ENCODE measurements around the gene TFF1.

The TFF1 gene

DNA sequence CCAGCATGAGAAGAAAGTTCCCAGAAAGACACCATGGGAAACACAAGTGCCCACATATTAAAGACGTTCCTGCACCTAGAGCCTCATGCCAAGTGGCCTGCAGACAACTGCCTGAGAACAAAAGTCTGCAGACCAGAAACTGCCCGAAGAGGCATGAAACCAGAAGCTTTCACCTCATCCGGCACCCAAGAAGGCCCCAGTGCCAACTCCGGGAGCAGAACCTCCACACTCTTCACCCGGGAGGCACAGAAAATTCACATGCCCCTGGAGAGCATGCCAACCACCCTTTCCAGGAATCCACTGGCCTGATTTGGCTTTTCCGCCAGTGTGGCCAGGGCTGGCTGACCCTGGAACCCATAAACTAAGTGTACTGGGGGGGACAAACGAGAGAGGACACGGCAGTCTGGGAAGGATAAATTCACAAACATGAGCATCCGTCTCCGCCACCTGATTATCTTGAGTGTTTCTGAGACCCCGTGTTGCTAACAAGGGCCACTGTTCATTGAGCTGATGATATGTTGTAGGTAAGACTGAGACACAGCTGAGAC, 22.3 kb downstream of the TFF1 start (continued):
- TF ChIP-seq ZNF26 (tag by site-specific recombination; IDR thresholded peaks at IDR 0.05) (no peak), ZBTB48 (tag by site-specific recombination; IDR thresholded peaks at IDR 0.05) (no peak), ZSCAN16 (tag by site-specific recombination; IDR thresholded peaks at IDR 0.05) (no peak), ZNF837 (tag by site-specific recombination; IDR thresholded peaks at IDR 0.05) (no peak)

DNA sequence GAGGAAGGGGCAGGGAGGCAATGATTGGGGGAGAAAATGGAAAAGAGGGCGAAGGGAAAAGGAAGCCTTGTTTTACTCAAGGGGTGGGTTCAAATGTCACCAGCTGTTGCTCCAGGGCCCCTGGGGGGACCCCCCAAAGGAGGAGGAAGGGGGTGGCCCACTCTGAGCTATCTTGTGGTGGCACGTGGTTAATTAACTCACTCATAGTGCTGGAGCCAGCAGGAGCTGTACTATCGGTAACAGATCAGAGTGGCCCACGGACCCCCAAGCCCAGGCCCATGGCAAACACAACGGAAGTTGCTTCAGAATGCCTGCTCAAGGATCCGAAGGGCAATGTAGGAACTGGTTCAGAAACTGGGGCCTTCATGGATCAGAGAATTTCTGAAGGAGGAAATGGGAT, 22.8 kb downstream of the TFF1 start:
- POLR2A ChIA-PET, result no interaction called here

More for the DNA sequence above, 22.8 kb downstream of the TFF1 start:
- Histone ChIP-seq H3K4me3 (ENCODE audit: low read depth, low read length) (no peak overlapping the region), H3K36me3 (ENCODE audit: control insufficient read depth in 2 of 2, insufficient read depth in 1 of 2, low read length in 2 of 2) (no peaks in the 10 kb centered on the region), H3K4me1 (ENCODE audit: control insufficient read depth, insufficient read depth, low read length) (no peaks in the 10 kb centered on the region), H3K9me3 (ENCODE audit: control insufficient read depth, insufficient read depth, low read depth, low read length) (no peaks in the 10 kb centered on the region), H3K27ac (ENCODE audit: extremely low read depth, low read depth, low read length) (no peak overlapping the region)
- no peak for TF ChIP-seq ZNF146 (tag by site-specific recombination; IDR thresholded peaks at IDR 0.05)
- no peak for TF ChIP-seq FEZF1 (tag by site-specific recombination; IDR thresholded peaks at IDR 0.05)
- TF ChIP-seq, protein P1, sequence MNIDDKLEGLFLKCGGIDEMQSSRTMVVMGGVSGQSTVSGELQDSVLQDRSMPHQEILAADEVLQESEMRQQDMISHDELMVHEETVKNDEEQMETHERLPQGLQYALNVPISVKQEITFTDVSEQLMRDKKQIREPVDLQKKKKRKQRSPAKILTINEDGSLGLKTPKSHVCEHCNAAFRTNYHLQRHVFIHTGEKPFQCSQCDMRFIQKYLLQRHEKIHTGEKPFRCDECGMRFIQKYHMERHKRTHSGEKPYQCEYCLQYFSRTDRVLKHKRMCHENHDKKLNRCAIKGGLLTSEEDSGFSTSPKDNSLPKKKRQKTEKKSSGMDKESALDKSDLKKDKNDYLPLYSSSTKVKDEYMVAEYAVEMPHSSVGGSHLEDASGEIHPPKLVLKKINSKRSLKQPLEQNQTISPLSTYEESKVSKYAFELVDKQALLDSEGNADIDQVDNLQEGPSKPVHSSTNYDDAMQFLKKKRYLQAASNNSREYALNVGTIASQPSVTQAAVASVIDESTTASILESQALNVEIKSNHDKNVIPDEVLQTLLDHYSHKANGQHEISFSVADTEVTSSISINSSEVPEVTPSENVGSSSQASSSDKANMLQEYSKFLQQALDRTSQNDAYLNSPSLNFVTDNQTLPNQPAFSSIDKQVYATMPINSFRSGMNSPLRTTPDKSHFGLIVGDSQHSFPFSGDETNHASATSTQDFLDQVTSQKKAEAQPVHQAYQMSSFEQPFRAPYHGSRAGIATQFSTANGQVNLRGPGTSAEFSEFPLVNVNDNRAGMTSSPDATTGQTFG (tag by site-specific recombination; IDR thresholded peaks at IDR 0.05; ENCODE audit: borderline replicate concordance), result no peak
- no peak for TF ChIP-seq ZNF514 (tag by site-specific recombination; IDR thresholded peaks at IDR 0.05)
- no peak for TF ChIP-seq ZNF776 (tag by site-specific recombination; IDR thresholded peaks at IDR 0.05; ENCODE audit: borderline replicate concordance)
- no peak for TF ChIP-seq ZFP41 (tag by site-specific recombination; IDR thresholded peaks at IDR 0.05; ENCODE audit: borderline replicate concordance)
- TF ChIP-seq ZBTB20 (tag by site-specific recombination; IDR thresholded peaks at IDR 0.05), result no peak
- TF ChIP-seq, protein P2, sequence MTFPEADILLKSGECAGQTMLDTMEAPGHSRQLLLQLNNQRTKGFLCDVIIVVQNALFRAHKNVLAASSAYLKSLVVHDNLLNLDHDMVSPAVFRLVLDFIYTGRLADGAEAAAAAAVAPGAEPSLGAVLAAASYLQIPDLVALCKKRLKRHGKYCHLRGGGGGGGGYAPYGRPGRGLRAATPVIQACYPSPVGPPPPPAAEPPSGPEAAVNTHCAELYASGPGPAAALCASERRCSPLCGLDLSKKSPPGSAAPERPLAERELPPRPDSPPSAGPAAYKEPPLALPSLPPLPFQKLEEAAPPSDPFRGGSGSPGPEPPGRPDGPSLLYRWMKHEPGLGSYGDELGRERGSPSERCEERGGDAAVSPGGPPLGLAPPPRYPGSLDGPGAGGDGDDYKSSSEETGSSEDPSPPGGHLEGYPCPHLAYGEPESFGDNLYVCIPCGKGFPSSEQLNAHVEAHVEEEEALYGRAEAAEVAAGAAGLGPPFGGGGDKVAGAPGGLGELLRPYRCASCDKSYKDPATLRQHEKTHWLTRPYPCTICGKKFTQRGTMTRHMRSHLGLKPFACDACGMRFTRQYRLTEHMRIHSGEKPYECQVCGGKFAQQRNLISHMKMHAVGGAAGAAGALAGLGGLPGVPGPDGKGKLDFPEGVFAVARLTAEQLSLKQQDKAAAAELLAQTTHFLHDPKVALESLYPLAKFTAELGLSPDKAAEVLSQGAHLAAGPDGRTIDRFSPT (tag by site-specific recombination; IDR thresholded peaks at IDR 0.05), result no peak
- no peak for TF ChIP-seq ZNF600 (tag by site-specific recombination; IDR thresholded peaks at IDR 0.05)
- no peak for TF ChIP-seq ZNF629 (tag by site-specific recombination; IDR thresholded peaks at IDR 0.05)
- TF ChIP-seq, protein P3, sequence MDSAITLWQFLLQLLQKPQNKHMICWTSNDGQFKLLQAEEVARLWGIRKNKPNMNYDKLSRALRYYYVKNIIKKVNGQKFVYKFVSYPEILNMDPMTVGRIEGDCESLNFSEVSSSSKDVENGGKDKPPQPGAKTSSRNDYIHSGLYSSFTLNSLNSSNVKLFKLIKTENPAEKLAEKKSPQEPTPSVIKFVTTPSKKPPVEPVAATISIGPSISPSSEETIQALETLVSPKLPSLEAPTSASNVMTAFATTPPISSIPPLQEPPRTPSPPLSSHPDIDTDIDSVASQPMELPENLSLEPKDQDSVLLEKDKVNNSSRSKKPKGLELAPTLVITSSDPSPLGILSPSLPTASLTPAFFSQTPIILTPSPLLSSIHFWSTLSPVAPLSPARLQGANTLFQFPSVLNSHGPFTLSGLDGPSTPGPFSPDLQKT (IDR thresholded peaks at IDR 0.05; ENCODE audit: borderline replicate concordance, low read depth, low read length), result no peak
- TF ChIP-seq EGR2 (tag by site-specific recombination; IDR thresholded peaks at IDR 0.05; ENCODE audit: low read depth), result no peak
- no peak for TF ChIP-seq ZNF677 (tag by site-specific recombination; IDR thresholded peaks at IDR 0.05)
- TF ChIP-seq TRIM28 (IDR thresholded peaks at IDR 0.05; ENCODE audit: borderline replicate concordance, low read length), result no peak
- no peak for TF ChIP-seq BCL11A (tag by site-specific recombination; IDR thresholded peaks at IDR 0.05; ENCODE audit: low read depth)
- TF ChIP-seq ZNF561 (tag by site-specific recombination; IDR thresholded peaks at IDR 0.05; ENCODE audit: borderline replicate concordance), result no peak
- no peak for TF ChIP-seq ZNF175 (tag by site-specific recombination; IDR thresholded peaks at IDR 0.05)
- no peak for TF ChIP-seq ZNF221 (tag by site-specific recombination; IDR thresholded peaks at IDR 0.05; ENCODE audit: borderline replicate concordance)
- no peak for TF ChIP-seq ZSCAN30 (tag by site-specific recombination; IDR thresholded peaks at IDR 0.05)
- TF ChIP-seq PBX3 (CRISPR knock-in tag; IDR thresholded peaks at IDR 0.05), result no peak
- CTCF ChIA-PET, result no interaction called here
